Omental fat pad (tissue), 4 donors: ENCODE results near the gene CHAF1B. TPM values are rescaled to one million over a fixed set of nuclear protein-coding genes. Genes with fewer than 3 reads are reported as not detected.
A peak's percentile ranks its signal among the peaks of the same experiment; 100 is the strongest.
"Not testable (repeated sequence)": the region's sequence is repeated elsewhere in the genome, so short reads cannot be mapped to it uniquely, and the experiment has no call there.

Experiments
- ATAC-seq: fragments of 150-250 bp; one replicate; pipeline ENCODE4 v1.9.1; 2016; ENCODE audit warnings: mild to moderate bottlenecking, moderate library complexity; ENCODE audit not compliant: low FRiP score
- DNase-seq: peaks from one replicate; pipeline ENCODE4 v3.0.0-alpha.2; 2019; ENCODE audit warnings: low spot score
- CTCF ChIP-seq, 3 donors: fragments of 450-650 bp; IDR thresholded peaks; one replicate each; pipeline ENCODE4 v1.5.1; 2016 to 2017; ENCODE audit warnings: antibody characterized with exemption in 3 of 3, mild to moderate bottlenecking in 3 of 3, moderate library complexity in 2 of 3
- total RNA-seq, 4 donors: library from RNA; depleted of rRNA; stranded (reverse); fragments of >200 nt; gene quantifications; one replicate each; pipeline ENCODE4 v1.1.0, GENCODE V29; 2016

CHAF1B gene
- total RNA-seq, 4 donors from 2014 or later, result 0.75 to 1.3 (median 1.0) TPM

GRCh38 chr21:36375994-36376393, 9.2 kb upstream of the CHAF1B start:
- no peak for ATAC-seq
- no peak for DNase-seq
- TF ChIP-seq CTCF (IDR thresholded peaks at IDR 0.05), result no peak

- no peak for DNase-seq
- no peak for TF ChIP-seq CTCF (IDR thresholded peaks at IDR 0.05)
- no peak for ATAC-seq
Observed at GRCh38 chr21:36377391-36377842, 7.8 kb upstream of the CHAF1B start.

- no peak for TF ChIP-seq CTCF (IDR thresholded peaks at IDR 0.05)
- DNase-seq, result no peak
- ATAC-seq, result no peak
Observed at GRCh38 chr21:36379251-36379650, 5.9 kb upstream of the CHAF1B start.

- no peak for TF ChIP-seq CTCF (IDR thresholded peaks at IDR 0.05)
- ATAC-seq (no peak), DNase-seq (no peak)
Observed at GRCh38 chr21:36381841-36382589, 3.2 kb upstream of the CHAF1B start.

- DNase-seq, ATAC-seq: not testable (repeated sequence)
Observed at GRCh38 chr21:36382722-36383121, 2.5 kb upstream of the CHAF1B start.

GRCh38 chr21:36384885-36385232, 333 bp upstream of the CHAF1B start:
- DNase-seq (no peak), ATAC-seq (no peak)
- TF ChIP-seq CTCF (IDR thresholded peaks at IDR 0.05), result no peak

- TF ChIP-seq CTCF (IDR thresholded peaks at IDR 0.05), result no peak
- no peak for DNase-seq
- peak; percentile 29 for ATAC-seq
Observed at GRCh38 chr21:36386031-36386642, 945 bp downstream of the CHAF1B start.
